ENCODE results near the gene PDE10A. TPM values are rescaled to one million over a fixed set of nuclear protein-coding genes. Genes with fewer than 3 reads are reported as not detected.

Gene PDE10A
- polyA plus RNA-seq, 3 donors = not detected

DNA sequence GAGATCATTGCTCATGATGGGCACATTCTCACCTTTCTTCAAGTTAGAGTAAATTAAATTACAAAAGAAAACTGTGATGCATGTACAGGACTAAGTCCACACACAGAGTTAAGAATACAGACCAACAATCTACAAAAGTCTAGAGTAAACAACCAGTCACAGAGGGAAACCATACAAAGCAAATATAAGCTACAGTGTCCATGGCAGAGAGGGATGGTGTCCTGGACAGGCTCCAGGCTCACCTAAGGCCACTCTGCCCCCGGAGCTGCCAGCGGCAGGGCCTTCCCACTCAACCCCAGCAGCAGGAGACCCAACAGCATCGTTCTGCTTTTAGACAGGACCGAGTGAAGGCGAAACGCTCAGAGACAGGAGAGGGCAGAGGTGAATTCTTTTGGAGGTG, 16.0 kb downstream of the PDE10A start:
- Histone ChIP-seq H3K4me2 (replicated peaks; ENCODE audit: extremely low read depth, low read length, poor library complexity, severe bottlenecking) (no peak overlapping the region), H3K79me2 (ENCODE audit: insufficient read depth, low read length) (no peaks in the 10 kb centered on the region), H3K27ac (ENCODE audit: low read depth in 1 of 2, low read length in 2 of 2) (no peak overlapping the region), H3K27me3 (ENCODE audit: control insufficient read depth in 2 of 2, insufficient read depth in 2 of 2, low read length in 2 of 2) (no peaks in the 10 kb centered on the region), H3K9ac (ENCODE audit: insufficient read depth, low read length, poor library complexity, severe bottlenecking) (no peak overlapping the region), H2AFZ (ENCODE audit: insufficient read depth, low read depth, low read length, poor library complexity, severe bottlenecking) (no peak overlapping the region), H3K36me3 (replicated peaks in 1 of 2; ENCODE audit: control insufficient read depth in 1 of 2, insufficient read depth in 2 of 2, low read length in 2 of 2) (no peaks in the 10 kb centered on the region), H3K4me3 (replicated peaks in 1 of 3; ENCODE audit: low read depth in 2 of 3, low read length in 3 of 3) (no peak overlapping the region), H3K9me3 (replicated peaks in 1 of 2; ENCODE audit: control insufficient read depth in 1 of 2, insufficient read depth in 1 of 2, low read length in 2 of 2) (no peaks in the 10 kb centered on the region), H4K20me1 (ENCODE audit: insufficient read depth, low read length) (no peaks in the 10 kb centered on the region), H3K4me1 (ENCODE audit: control insufficient read depth in 1 of 2, insufficient read depth in 2 of 2, low read length in 2 of 2) (no peaks in the 10 kb centered on the region)
- peaks cover 0 to 5% (median 0%) of the 10 kb centered on the region in 7 donors for H3K9me3 Mint-ChIP-seq
- no peak overlapping the region for H3K4me3 Mint-ChIP-seq
- TF ChIP-seq, protein P1, sequence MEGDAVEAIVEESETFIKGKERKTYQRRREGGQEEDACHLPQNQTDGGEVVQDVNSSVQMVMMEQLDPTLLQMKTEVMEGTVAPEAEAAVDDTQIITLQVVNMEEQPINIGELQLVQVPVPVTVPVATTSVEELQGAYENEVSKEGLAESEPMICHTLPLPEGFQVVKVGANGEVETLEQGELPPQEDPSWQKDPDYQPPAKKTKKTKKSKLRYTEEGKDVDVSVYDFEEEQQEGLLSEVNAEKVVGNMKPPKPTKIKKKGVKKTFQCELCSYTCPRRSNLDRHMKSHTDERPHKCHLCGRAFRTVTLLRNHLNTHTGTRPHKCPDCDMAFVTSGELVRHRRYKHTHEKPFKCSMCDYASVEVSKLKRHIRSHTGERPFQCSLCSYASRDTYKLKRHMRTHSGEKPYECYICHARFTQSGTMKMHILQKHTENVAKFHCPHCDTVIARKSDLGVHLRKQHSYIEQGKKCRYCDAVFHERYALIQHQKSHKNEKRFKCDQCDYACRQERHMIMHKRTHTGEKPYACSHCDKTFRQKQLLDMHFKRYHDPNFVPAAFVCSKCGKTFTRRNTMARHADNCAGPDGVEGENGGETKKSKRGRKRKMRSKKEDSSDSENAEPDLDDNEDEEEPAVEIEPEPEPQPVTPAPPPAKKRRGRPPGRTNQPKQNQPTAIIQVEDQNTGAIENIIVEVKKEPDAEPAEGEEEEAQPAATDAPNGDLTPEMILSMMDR (IDR thresholded peaks at IDR 0.05) = no peak
- 80% methylated on average over 1 of the region's 6 CpGs for WGBS (ENCODE audit: insufficient coverage)
- H3K4me1 Mint-ChIP-seq = no peaks in the 10 kb centered on the region
- peaks cover 2 to 6% (median 3%) of the 10 kb centered on the region in 3 donors for H3K27me3 Mint-ChIP-seq (ENCODE audit: low read depth in 3 of 3)
- H3K27ac Mint-ChIP-seq = no peak overlapping the region
- no peaks in the 10 kb centered on the region for H3K36me3 Mint-ChIP-seq
- intact Hi-C loops (cut with micrococcal nuclease) = no loop called here
- no peak for DNase-seq

DNA sequence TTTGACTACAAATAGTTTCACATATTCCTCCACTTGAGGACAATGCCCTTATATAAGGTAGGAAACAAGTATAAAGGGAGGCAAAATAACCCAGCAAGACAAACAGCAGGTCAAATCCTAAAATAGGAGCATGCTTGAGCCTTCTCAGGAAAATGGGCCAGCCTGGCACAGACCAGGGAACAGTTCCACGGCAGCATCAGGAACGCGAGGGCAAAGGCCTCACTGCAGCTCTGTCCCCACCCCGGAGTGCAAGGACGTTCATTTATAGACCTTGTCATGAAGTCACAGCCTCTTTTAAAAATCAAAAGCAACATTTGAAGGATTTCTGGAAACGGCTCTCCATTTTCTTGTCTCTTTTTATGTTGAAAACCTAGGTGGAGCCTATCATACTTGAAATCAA, 17.1 kb downstream of the PDE10A start:
- no peak overlapping the region for H2AFZ ChIP-seq (ENCODE audit: insufficient read depth, low read depth, low read length, poor library complexity, severe bottlenecking)
- no peaks in the 10 kb centered on the region for H3K4me1 Mint-ChIP-seq
- H3K4me3 ChIP-seq (replicated peaks in 1 of 3; ENCODE audit: low read depth in 2 of 3, low read length in 3 of 3) = no peak overlapping the region
- H3K9ac ChIP-seq (ENCODE audit: insufficient read depth, low read length, poor library complexity, severe bottlenecking) = no peak overlapping the region
- peaks cover 0 to 5% (median 0%) of the 10 kb centered on the region in 7 donors for H3K9me3 Mint-ChIP-seq
- no peak overlapping the region for H3K4me3 Mint-ChIP-seq
- intact Hi-C loops (cut with micrococcal nuclease) = no loop called here
- H3K27me3 Mint-ChIP-seq (ENCODE audit: low read depth in 3 of 3) = peaks cover 2 to 7% (median 3%) of the 10 kb centered on the region in 3 donors
- no peaks in the 10 kb centered on the region for H3K9me3 ChIP-seq (replicated peaks in 1 of 2; ENCODE audit: control insufficient read depth in 1 of 2, insufficient read depth in 1 of 2, low read length in 2 of 2)
- H3K27ac ChIP-seq (ENCODE audit: low read depth in 1 of 2, low read length in 2 of 2) = no peak overlapping the region
- WGBS (ENCODE audit: insufficient coverage) = 85% methylated on average over 5 of the region's 6 CpGs
- no peak overlapping the region for H3K4me2 ChIP-seq (replicated peaks; ENCODE audit: extremely low read depth, low read length, poor library complexity, severe bottlenecking)
- no peaks in the 10 kb centered on the region for H4K20me1 ChIP-seq (ENCODE audit: insufficient read depth, low read length)
- no peak for DNase-seq
- H3K79me2 ChIP-seq (ENCODE audit: insufficient read depth, low read length) = no peaks in the 10 kb centered on the region
- TF ChIP-seq, protein P1 (IDR thresholded peaks at IDR 0.05) = no peak
- no peaks in the 10 kb centered on the region for H3K36me3 ChIP-seq (replicated peaks in 1 of 2; ENCODE audit: control insufficient read depth in 1 of 2, insufficient read depth in 2 of 2, low read length in 2 of 2)
- no peak overlapping the region for H3K27ac Mint-ChIP-seq
- no peaks in the 10 kb centered on the region for H3K4me1 ChIP-seq (ENCODE audit: control insufficient read depth in 1 of 2, insufficient read depth in 2 of 2, low read length in 2 of 2)
- H3K27me3 ChIP-seq (ENCODE audit: control insufficient read depth in 2 of 2, insufficient read depth in 2 of 2, low read length in 2 of 2) = no peaks in the 10 kb centered on the region
- no peaks in the 10 kb centered on the region for H3K36me3 Mint-ChIP-seq

Measured in CD14-positive monocyte (primary cell).